ENCODE data around the gene MSTO1.
"Not testable (repeated sequence)": the region's sequence is repeated elsewhere in the genome, so short reads cannot be mapped to it uniquely, and the experiment has no call there.

Gene MSTO1

DNA sequence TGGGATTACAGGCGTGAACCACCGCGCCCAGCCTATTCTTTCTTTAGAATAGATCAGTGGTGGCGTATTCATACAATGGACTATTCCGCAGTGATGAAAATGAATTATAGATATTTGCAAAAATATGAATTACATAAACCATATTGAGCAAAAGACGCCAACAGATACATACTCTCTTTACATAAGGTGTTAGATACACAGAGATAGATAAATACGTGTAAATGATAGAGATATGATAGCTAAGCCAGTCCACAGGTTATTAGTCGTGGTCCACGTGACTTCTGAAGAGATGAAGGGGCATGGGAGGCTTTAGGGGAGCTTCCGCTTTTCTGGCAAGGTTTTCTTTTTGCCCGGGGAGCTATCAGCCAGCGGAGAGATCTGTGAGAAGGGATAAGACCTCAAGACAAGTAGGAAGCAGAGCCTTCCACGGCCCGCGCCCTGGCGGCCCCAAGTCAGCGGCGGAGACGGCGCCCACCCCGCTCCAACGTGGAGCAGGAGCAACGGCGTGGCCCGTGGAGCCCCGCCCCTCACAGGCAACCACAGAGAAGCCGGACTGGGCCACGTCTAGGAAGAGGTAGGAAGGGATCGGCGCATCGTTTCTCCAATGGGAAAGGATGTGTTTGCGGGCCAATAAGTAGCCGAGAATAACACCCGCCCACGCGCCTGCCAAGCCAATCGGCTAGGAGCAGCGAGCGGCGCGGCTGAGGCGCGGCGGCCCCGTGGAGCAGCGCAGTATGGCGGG lies at the start of gene MSTO1:
Gene MSTO1 (plus strand): TSS at position 704 of the 742 bp plus-strand sequence. CDS start 31 bp downstream, at position 735.
- DNase-seq, result peak; percentile 94 to 97

GRCh38 chr1:155561779-155562580 lies 48.0 kb upstream of the MSTO1 start:
- not testable (repeated sequence) for DNase-seq

- peak; percentile 90 to 96 for DNase-seq
These were observed 47.2 kb upstream of the MSTO1 start, which contains the start of gene ASH1L for GRCh38 chr1:155562581-155563376. TSS of gene ASH1L (minus strand) at chr1:155562803. CDS start at chr1:155521519, 41,284 bp downstream.

DNA sequence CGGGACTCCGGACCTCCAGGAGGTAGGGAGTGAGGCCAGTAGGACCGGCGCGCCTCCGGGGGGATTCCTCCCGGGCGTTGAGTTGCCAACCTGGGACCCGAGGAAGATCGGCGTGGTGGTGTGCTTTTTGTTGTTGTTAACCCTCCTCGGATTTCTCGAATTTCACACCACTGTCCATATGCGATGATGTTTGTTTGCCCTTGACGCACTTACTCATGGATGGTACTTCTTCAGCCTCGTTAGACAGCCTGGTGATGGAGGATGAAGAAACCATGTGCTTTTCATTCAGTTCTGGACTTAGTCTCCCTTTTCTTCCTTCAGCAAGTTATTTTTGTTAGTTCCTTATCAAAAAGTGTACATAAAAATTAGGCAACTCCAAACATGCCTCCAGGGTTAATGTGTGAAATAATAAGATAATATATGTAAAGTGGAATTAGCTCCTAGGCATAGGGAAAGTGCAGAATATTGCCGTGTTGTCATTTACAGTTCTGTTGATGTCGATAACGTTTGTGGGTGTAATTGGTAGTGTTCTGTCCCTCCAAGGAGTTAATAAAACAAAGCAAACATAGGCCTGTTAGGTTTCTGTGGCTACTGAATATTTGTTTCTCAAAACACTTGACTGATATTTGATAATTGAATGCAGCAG lies 46.5 kb upstream of the MSTO1 start:
- not testable (repeated sequence) for DNase-seq

GRCh38 chr1:155569988-155570592 lies 39.9 kb upstream of the MSTO1 start:
- no peak for DNase-seq

DNA sequence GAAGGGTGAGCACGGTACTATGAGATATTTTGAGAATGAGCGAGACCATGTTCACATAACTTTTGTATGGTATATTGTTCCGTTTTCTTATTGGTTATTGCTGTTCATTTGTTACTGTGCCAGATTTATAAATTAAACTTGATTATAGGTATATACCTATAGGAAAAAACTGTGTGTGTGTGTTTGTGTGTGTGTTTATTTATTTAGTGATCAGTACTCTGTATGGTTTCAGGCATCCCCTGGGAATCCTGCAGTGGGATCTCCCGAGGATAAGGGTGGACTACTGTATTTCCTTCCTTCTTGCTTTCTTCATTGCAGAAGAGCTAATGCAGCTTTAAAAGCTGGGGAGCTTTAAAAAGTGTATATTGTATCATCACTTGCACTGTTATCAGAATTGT lies 39.4 kb upstream of the MSTO1 start:
- no peak for DNase-seq

DNA sequence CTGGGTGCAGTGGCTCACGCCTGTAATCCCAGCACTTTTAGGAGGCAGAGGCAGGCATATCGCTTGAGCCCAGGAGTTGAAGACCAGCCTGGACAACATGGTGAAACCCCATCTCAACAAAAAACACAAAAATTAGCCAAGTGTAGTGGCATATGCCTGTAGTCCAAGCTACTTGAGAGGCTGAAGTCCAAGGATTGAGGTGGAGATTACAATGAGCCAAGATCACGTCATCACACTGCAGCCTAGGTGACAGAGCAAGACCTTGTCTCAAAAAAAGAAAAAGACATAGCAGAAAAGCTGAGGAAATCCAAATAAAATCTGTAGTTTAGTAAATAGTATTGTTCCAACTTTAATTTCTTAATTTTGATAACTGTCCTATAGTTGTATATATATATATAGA lies 35.9 kb upstream of the MSTO1 start:
- no peak for DNase-seq

- DNase-seq, result not testable (repeated sequence)
These were observed 34.4 kb upstream of the MSTO1 start for GRCh38 chr1:155575608-155576007.

DNA sequence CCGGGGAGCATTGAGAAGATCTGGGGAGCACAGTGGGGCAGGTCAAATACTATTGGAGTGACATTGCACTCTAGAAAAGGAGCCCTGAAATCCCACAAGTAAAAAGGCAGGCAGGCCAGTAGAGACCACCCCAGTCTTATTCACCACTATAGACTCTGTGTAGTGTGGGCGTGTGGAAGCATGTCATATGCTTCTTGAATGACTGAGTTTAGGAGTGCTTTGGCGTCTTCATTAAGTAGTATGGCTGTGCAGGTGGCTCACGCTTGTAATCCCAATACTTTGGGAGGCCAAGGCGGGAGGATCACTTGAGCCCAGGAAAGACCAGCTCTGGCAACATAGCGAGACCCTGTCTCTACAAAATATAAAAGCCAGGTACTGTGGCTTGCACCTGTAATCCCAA lies 26.2 kb upstream of the MSTO1 start:
- not testable (repeated sequence) for DNase-seq

DNA sequence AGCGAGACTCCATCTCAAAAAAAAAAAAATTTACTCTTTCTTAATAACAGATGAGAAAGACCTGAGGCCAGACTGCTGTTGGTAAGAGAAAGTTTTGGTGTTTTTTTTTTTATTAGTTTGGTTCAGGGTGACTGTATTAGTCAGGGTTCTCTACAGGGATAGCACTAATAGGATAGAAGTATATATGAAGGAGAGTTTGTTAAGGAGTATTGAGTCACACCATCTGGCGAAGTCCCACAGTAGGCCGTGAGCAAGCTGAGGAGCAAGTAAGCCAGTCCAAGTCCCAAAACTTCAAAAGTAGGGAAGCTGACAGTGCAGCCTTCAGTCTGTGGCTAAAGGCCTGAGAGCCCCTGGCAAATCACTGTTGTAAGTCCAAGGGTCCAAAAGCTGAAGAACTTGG lies 20.7 kb upstream of the MSTO1 start:
- not testable (repeated sequence) for DNase-seq

GRCh38 chr1:155590516-155591247 lies 19.3 kb upstream of the MSTO1 start:
- DNase-seq, result not testable (repeated sequence)

DNA sequence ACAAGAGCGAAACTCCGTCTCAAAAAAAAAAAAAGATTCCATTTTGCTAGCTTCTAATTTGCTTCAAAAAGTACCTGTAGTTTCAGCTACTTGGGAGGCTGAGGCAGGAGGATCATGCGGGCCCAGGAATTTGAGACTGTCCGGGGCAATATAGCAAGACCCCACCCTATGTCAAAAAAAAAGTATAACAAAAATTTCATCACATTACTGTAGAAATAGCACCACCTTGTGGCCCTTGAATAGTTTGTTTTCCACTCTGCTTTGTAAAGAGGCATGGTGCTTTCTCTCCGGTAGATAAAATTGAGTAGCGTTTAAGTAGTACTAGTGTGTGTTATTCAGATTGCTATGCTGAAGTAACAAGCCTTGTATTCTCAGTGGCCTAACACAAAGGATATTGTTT lies 18.2 kb upstream of the MSTO1 start:
- DNase-seq, result peak; percentile 55 to 86

GRCh38 chr1:155595877-155596474 lies 14.0 kb upstream of the MSTO1 start:
- DNase-seq, result not testable (repeated sequence)

DNA sequence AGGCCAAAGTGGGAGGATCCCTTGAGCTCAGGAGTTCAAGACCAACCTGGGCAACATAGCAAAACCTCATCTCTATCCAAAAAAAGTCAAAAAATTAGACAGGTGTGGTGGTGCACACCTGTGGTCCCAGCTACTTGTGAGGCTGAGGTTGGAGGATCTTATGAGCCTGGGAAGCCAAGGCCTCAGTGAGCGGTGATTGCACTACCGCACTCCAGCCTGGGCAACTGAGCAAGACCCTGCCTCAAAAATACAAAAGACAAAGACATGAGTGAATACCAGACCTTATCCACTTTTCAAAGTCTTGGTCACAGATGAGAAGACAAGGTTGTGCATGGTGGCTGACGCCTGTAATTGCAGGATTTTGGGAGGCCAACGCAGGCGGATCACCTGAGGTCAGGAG lies 13.2 kb upstream of the MSTO1 start:
- no peak for DNase-seq

DNA sequence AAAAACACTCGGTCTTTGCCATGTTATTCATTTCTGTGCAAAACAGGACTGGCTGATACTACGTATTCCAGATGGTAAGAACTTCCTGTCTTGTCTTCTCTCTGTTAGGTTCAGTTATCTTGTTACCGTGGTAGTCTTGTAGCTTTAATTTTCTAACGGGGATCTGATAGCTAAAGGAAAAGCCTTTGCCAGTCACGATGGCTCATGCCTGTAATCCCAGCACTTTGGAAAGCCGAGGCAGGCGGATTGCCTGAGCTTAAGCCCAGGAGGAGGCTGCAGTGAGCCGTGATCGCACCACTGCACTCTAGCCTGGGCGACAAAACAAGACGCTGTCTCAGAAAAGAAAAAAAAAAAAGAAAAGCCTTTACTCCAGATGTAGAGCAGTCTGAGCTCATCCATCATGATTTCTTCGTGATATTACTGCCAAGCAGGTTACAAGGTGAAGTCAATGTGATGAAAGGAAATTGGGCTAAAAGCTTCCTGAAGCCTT lies 11.1 kb upstream of the MSTO1 start:
- DNase-seq, result no peak

- DNase-seq, result not testable (repeated sequence)
These were observed 10.0 kb upstream of the MSTO1 start for GRCh38 chr1:155599828-155600572.

GRCh38 chr1:155607708-155608107 lies 2.3 kb upstream of the MSTO1 start:
- no peak for DNase-seq

- DNase-seq, result no peak
These were observed 1.2 kb upstream of the MSTO1 start for GRCh38 chr1:155608888-155609225.

DNA sequence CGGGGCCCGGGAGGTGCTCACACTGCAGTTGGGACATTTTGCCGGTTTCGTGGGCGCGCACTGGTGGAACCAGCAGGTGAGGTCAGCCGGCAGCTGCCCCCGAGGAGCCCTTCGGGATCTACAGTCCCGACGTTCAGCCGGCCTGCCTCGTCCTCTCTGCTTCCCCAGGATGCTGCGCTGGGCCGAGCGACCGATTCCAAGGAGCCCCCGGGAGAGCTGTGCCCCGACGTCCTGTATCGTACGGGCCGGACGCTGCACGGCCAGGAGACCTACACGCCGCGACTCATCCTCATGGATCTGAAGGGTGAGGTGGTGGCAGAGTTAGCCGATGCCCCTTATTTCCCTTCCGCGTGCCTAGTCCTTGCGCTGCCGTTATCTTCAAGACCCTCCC lies 234 bp downstream of the MSTO1 start:
- not testable (repeated sequence) for DNase-seq

DNA sequence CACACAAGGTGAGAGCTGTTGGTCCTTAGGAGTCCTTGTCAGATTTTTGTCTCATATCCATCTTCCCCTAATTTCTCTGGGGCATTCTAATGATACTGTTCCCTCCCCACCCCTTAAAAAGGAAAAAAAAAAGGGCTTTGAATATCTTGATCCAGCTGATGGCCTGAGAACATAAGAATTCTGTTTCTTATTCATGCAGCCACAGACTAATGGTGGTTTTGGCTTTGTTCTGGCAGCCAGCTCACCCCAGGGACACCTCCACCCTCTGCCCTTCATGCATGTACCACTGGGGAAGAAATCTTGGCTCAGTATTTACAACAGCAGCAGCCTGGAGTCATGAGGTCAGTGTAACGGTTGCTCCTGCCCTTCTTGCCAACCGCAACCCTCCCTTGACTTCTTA lies 3.2 kb downstream of the MSTO1 start:
- DNase-seq, result not testable (repeated sequence)
